Gastrocnemius medialis (tissue), 4 donors: ENCODE data around the gene PPEF2.

ENCODE experiments used
- POLR2A ChIP-seq, 2 donors: fragments of 450-650 bp; IDR thresholded peaks; one replicate each; pipeline ENCODE4 v1.6.1; 2017; ENCODE audit warnings: antibody characterized with exemption in 2 of 2, mild to moderate bottlenecking in 2 of 2, moderate library complexity in 2 of 2
- TF ChIP-seq, protein P1 (sequence below), 5 experiments: fragments of 450-650 bp in 3 of 5; fragments of 200-600 bp in 2 of 5; sonication (generic) in 2 of 5; IDR thresholded peaks in 4 of 5; conservative IDR thresholded peaks in 1 of 5; 1 replicate in 4 of 5; 2 replicates in 1 of 5; pipeline ENCODE4 v1.5.1; 2016 to 2019; ENCODE audit warnings: antibody characterized with exemption in 5 of 5, mild to moderate bottlenecking in 3 of 5, moderate library complexity in 3 of 5

DNA sequence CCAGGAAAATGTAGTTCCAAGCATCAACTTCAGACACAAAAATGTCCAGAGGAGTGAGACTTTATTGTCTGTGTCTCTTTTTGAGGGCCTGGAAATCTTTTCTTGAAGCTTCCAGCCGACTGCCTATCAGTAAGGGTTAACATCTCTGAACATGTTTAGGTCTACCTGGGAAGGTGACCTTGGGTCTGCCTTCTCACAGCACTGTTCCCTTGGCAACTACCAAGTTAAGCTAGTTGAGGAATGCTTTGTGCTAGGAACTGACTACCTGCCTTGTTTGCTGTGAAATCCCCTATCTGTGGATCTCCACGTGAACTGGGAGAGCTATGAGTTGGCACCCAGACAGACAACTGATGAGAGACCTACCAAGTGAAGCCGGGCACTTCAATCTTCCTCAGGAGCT is 81.6 kb downstream of the PPEF2 start:
- TF ChIP-seq, protein P1, sequence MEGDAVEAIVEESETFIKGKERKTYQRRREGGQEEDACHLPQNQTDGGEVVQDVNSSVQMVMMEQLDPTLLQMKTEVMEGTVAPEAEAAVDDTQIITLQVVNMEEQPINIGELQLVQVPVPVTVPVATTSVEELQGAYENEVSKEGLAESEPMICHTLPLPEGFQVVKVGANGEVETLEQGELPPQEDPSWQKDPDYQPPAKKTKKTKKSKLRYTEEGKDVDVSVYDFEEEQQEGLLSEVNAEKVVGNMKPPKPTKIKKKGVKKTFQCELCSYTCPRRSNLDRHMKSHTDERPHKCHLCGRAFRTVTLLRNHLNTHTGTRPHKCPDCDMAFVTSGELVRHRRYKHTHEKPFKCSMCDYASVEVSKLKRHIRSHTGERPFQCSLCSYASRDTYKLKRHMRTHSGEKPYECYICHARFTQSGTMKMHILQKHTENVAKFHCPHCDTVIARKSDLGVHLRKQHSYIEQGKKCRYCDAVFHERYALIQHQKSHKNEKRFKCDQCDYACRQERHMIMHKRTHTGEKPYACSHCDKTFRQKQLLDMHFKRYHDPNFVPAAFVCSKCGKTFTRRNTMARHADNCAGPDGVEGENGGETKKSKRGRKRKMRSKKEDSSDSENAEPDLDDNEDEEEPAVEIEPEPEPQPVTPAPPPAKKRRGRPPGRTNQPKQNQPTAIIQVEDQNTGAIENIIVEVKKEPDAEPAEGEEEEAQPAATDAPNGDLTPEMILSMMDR (IDR thresholded peaks at IDR 0.05 in 4 of 5, conservative IDR thresholded peaks at IDR 0.05 in 1 of 5), result no peak
- TF ChIP-seq POLR2A (IDR thresholded peaks at IDR 0.05), result no peak
